BLaER1 (cell line): Measurements from ENCODE around the gene SLC6A12.

ENCODE experiments used
- H3K27ac ChIP-seq: shearing (Covaris generic); formaldehyde crosslinking; 2 replicates; pipeline ENCODE4 v1.8.1; 2022
- H3K27me3 ChIP-seq: shearing (Covaris generic); formaldehyde crosslinking; 2 replicates; pipeline ENCODE4 v1.8.1; 2022
- H3K36me3 ChIP-seq: shearing (Covaris generic); formaldehyde crosslinking; 2 replicates; pipeline ENCODE4 v1.8.1; 2022
- H3K4me1 ChIP-seq: shearing (Covaris generic); formaldehyde crosslinking; 2 replicates; pipeline ENCODE4 v1.8.1; 2022
- H3K4me2 ChIP-seq: shearing (Covaris generic); formaldehyde crosslinking; 2 replicates; pipeline ENCODE4 v1.8.1; 2022
- H3K4me3 ChIP-seq: shearing (Covaris generic); formaldehyde crosslinking; 2 replicates; pipeline ENCODE4 v1.8.1; 2022
- H3K9ac ChIP-seq: shearing (Covaris generic); formaldehyde crosslinking; 2 replicates; pipeline ENCODE4 v1.8.1; 2022
- H3K9me3 ChIP-seq: shearing (Covaris generic); formaldehyde crosslinking; 2 replicates; pipeline ENCODE4 v1.8.1; 2022
- H4K20me1 ChIP-seq: shearing (Covaris generic); formaldehyde crosslinking; 2 replicates; pipeline ENCODE4 v1.8.1; 2022
- Cebpa-rat ChIP-seq: shearing (Covaris generic); IDR thresholded peaks from 2 replicates; pipeline ENCODE4 v1.8.1; 2022

SLC6A12 gene

DNA sequence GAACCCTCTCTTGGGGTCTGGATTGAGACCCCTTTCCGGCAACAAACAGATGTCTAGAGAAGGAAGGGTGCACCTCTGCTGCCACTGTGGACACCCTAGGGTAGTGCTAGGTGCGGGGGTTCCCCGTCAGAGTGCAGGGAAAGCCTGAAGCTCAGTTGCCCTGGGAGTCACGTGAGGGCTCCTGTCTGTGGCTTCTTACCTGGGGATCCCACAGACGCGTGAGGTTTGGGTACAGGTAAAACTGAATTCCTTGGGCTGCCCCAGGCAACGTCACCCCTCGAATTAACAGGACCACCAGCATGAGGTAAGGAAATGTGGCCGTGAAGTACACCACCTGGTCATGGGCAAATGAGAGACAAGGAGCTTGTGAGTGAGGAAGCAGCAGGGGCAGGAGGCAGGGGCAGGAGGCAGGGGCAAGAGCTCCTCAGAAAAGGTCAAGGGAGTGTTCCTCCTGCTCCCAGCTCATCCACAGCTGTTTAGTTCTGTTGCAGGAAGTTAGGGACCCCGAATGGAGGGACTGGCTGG lies 21.0 kb upstream of the SLC6A12 start:
- Histone ChIP-seq H3K4me1 (peaks cover 21% of the 10 kb centered on the region), H3K27ac (no peak overlapping the region), H3K4me2 (no peak overlapping the region), H4K20me1 (no peaks in the 10 kb centered on the region), H3K36me3 (no peaks in the 10 kb centered on the region), H3K4me3 (no peak overlapping the region), H3K9me3 (peaks cover 34% of the 10 kb centered on the region), H3K27me3 (no peaks in the 10 kb centered on the region), H3K9ac (no peak overlapping the region)
- no peak for TF ChIP-seq Cebpa-rat

DNA sequence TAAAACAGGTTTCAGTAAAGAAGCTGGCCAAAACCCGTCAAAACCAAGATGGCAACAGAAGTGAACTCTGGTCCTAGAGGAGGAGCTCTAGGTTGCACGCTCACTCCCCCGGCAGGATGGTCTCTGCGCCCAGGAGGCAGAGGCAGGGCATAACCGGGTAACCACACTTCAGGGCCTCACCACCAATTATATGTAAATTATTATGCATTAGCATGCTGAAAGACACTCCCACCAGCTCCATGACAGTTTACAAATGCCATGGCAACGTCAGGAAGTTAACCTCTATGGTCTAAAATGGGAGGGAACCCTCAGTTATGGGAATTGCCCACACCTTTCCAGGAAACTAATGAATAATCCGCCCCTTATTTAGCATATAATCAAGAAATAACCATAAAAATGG lies 20.1 kb upstream of the SLC6A12 start:
- Histone ChIP-seq H3K4me3 (no peak overlapping the region), H3K4me2 (peak overlapping the region; percentile 76), H3K27ac (no peak overlapping the region), H3K9me3 (peaks cover 34% of the 10 kb centered on the region), H3K36me3 (no peaks in the 10 kb centered on the region), H3K9ac (no peak overlapping the region), H3K4me1 (peaks cover 21% of the 10 kb centered on the region), H4K20me1 (no peaks in the 10 kb centered on the region), H3K27me3 (no peaks in the 10 kb centered on the region)
- TF ChIP-seq Cebpa-rat = no peak

DNA sequence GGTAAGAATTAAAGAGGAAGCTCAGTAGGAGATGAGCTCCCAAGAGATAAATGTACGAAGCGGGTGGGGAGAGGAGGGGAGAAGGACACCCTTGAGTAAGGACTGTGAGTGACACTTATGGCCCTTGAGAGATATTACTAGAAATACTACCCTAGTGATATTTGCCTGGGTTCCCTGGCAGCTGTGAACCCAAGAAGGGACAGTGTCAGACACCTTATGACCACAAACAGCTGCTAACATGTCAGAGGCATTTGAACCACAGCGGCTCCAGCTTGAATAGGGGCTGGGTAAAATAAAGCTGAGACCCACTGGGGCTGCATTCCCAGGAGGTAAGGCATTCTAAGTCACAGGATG lies 19.6 kb upstream of the SLC6A12 start:
- H3K36me3 ChIP-seq = no peaks in the 10 kb centered on the region
- TF ChIP-seq Cebpa-rat = no peak
- no peaks in the 10 kb centered on the region for H3K27me3 ChIP-seq
- H3K4me1 ChIP-seq = peaks cover 21% of the 10 kb centered on the region
- H3K4me2 ChIP-seq = peak overlapping the region; percentile 76
- H3K4me3 ChIP-seq = no peak overlapping the region
- H3K9ac ChIP-seq = no peak overlapping the region
- no peaks in the 10 kb centered on the region for H4K20me1 ChIP-seq
- no peak overlapping the region; the same call in 1 of the 2 replicates for H3K27ac ChIP-seq
- peaks cover 34% of the 10 kb centered on the region for H3K9me3 ChIP-seq

- no peak for TF ChIP-seq Cebpa-rat
- peaks cover 21% of the 10 kb centered on the region for H3K4me1 ChIP-seq
These were observed 19.0 kb upstream of the SLC6A12 start for GRCh38 chr12:232731-233614.

GRCh38 chr12:230925-231671 lies 17.1 kb upstream of the SLC6A12 start:
- no peak overlapping the region for H3K27ac ChIP-seq
- H3K9ac ChIP-seq = no peak overlapping the region
- no peak overlapping the region for H3K4me3 ChIP-seq
- no peaks in the 10 kb centered on the region for H4K20me1 ChIP-seq
- peaks cover 21% of the 10 kb centered on the region for H3K4me1 ChIP-seq
- H3K36me3 ChIP-seq = no peaks in the 10 kb centered on the region
- no peak for TF ChIP-seq Cebpa-rat
- H3K4me2 ChIP-seq = no peak overlapping the region
- H3K27me3 ChIP-seq = no peaks in the 10 kb centered on the region
- H3K9me3 ChIP-seq = peaks cover 16% of the 10 kb centered on the region

More at GRCh38 chr12:232731-233614, 19.0 kb upstream of the SLC6A12 start:
- H3K9me3 ChIP-seq = peaks cover 34% of the 10 kb centered on the region
- peak overlapping the region; percentile 43; the same call in 1 of the 2 replicates for H3K9ac ChIP-seq
- peak overlapping the region; percentile 66 for H3K27ac ChIP-seq
- peak overlapping the region; percentile 76 for H3K4me2 ChIP-seq
- H3K4me3 ChIP-seq = no peak overlapping the region
- no peaks in the 10 kb centered on the region for H4K20me1 ChIP-seq
- H3K27me3 ChIP-seq = no peaks in the 10 kb centered on the region
- H3K36me3 ChIP-seq = no peaks in the 10 kb centered on the region

- H3K9me3 ChIP-seq = peaks cover 1% of the 10 kb centered on the region; the same call in 1 of the 2 replicates
- TF ChIP-seq Cebpa-rat = no peak
- H3K27me3 ChIP-seq = no peaks in the 10 kb centered on the region
- no peak overlapping the region for H3K4me2 ChIP-seq
- H3K4me1 ChIP-seq = peaks cover 21% of the 10 kb centered on the region
- no peak overlapping the region for H3K4me3 ChIP-seq
- no peaks in the 10 kb centered on the region for H4K20me1 ChIP-seq
- no peaks in the 10 kb centered on the region for H3K36me3 ChIP-seq
- no peak overlapping the region for H3K27ac ChIP-seq
- no peak overlapping the region for H3K9ac ChIP-seq
These were observed 15.7 kb upstream of the SLC6A12 start for GRCh38 chr12:229441-230191.

DNA sequence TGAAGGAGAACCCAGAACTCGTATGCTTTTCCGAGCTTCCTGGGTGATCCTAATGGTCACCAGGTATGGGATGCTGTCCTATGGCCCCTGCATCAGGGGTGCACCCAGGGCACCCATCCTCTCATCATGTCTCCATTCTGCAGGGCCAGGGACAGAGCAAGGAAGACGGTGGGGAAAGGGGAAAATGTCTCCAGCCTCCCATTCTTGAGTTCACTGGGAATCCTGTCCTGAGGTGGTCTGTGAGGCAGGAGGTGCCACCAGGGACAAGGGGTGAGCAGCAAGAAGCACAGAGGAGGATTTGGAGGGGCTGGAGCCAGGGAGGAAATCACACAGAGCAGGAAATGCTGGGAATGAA lies 14.9 kb upstream of the SLC6A12 start:
- no peak overlapping the region for H3K4me2 ChIP-seq
- no peaks in the 10 kb centered on the region for H3K9me3 ChIP-seq
- TF ChIP-seq Cebpa-rat = no peak
- H3K27me3 ChIP-seq = no peaks in the 10 kb centered on the region
- no peaks in the 10 kb centered on the region for H3K36me3 ChIP-seq
- no peak overlapping the region for H3K9ac ChIP-seq
- H3K27ac ChIP-seq = no peak overlapping the region
- H4K20me1 ChIP-seq = no peaks in the 10 kb centered on the region
- H3K4me1 ChIP-seq = peaks cover 15% of the 10 kb centered on the region
- no peak overlapping the region for H3K4me3 ChIP-seq

- Histone ChIP-seq H3K27me3 (no peaks in the 10 kb centered on the region), H3K9me3 (no peaks in the 10 kb centered on the region), H3K9ac (no peak overlapping the region), H3K36me3 (no peaks in the 10 kb centered on the region), H3K4me2 (no peak overlapping the region), H3K27ac (no peak overlapping the region), H4K20me1 (no peaks in the 10 kb centered on the region), H3K4me3 (no peak overlapping the region), H3K4me1 (peaks cover 9% of the 10 kb centered on the region)
- no peak for TF ChIP-seq Cebpa-rat
These were observed 14.2 kb upstream of the SLC6A12 start for GRCh38 chr12:227923-228845.
